Mesendoderm (in vitro differentiated cells): ENCODE data around the gene EZH1. TPM values are rescaled to one million over a fixed set of nuclear protein-coding genes. Genes with fewer than 3 reads are reported as not detected.
A peak's percentile ranks its signal among the peaks of the same experiment; 100 is the strongest.

ENCODE experiments used
- DNase-seq: peaks from one replicate; pipeline ENCODE4 v3.0.0; 2013
- H2AK5ac ChIP-seq: 2 replicates; pipeline ENCODE4 v1.6.1; 2013; ENCODE audit warnings: low read length, inconsistent platforms
- H2BK120ac ChIP-seq: 2 replicates; pipeline ENCODE4 v1.6.1; 2013; ENCODE audit warnings: low read depth, mild to moderate bottlenecking, low read length, moderate library complexity, mixed read lengths
- H2BK15ac ChIP-seq: replicated peaks from 2 replicates; pipeline ENCODE4 v1.6.1; 2013; ENCODE audit warnings: low read depth, mild to moderate bottlenecking, moderate library complexity
- H2BK5ac ChIP-seq: 2 replicates; pipeline ENCODE4 v1.6.1; 2013; ENCODE audit warnings: low read length, inconsistent platforms
- H3K18ac ChIP-seq: 2 replicates; pipeline ENCODE4 v1.6.1; 2013; ENCODE audit warnings: mild to moderate bottlenecking, low read length, mixed read lengths
- H3K23ac ChIP-seq: one replicate; pipeline ENCODE4 v1.6.1; 2013; ENCODE audit warnings: low read length
- H3K27ac ChIP-seq: 2 replicates; pipeline ENCODE4 v1.5.1; 2013; ENCODE audit warnings: low read depth, mild to moderate bottlenecking, inconsistent platforms, low read length, moderate library complexity
- H3K27me3 ChIP-seq: 2 replicates; pipeline ENCODE4 v1.6.1; 2013; ENCODE audit warnings: low read length, control low read depth, mild to moderate bottlenecking, inconsistent platforms; ENCODE audit not compliant: insufficient read depth, poor library complexity
- H3K36me3 ChIP-seq: 2 replicates; pipeline ENCODE4 v1.6.1; 2013; ENCODE audit warnings: low read length, inconsistent platforms; ENCODE audit not compliant: control insufficient read depth, insufficient read depth
- H3K4ac ChIP-seq: one replicate; pipeline ENCODE4 v1.6.1; 2013; ENCODE audit warnings: low read depth, mild to moderate bottlenecking, low read length, moderate library complexity
- H3K4me1 ChIP-seq: 2 replicates; pipeline ENCODE4 v1.6.1; 2013; ENCODE audit warnings: low read depth, low read length, inconsistent platforms; ENCODE audit not compliant: control insufficient read depth
- H3K4me2 ChIP-seq: 2 replicates; pipeline ENCODE4 v1.6.1; 2013; ENCODE audit warnings: low read length
- H3K4me3 ChIP-seq: 2 replicates; pipeline ENCODE4 v1.5.1; 2013; ENCODE audit warnings: mild to moderate bottlenecking, low read length
- H3K56ac ChIP-seq: one replicate; pipeline ENCODE4 v1.6.1; 2013; ENCODE audit warnings: low read length
- H3K79me1 ChIP-seq: 2 replicates; pipeline ENCODE4 v1.6.1; 2013; ENCODE audit warnings: low read length, inconsistent platforms
- H3K79me2 ChIP-seq: 2 replicates; pipeline ENCODE4 v1.6.1; 2013; ENCODE audit warnings: mild to moderate bottlenecking, low read length; ENCODE audit not compliant: control insufficient read depth, insufficient read depth
- H3K9ac ChIP-seq: 2 replicates; pipeline ENCODE4 v1.6.1; 2013; ENCODE audit warnings: low read length, inconsistent platforms
- H4K5ac ChIP-seq: one replicate; pipeline ENCODE4 v1.6.1; 2013; ENCODE audit warnings: low read length
- H4K8ac ChIP-seq: one replicate; pipeline ENCODE4 v1.6.1; 2013; ENCODE audit warnings: low read depth, mild to moderate bottlenecking, control low read depth, low read length, moderate library complexity
- WGBS: extraction: QIAGEN DNeasy Blood & Tissue Kit; methylation state at CpG from one replicate; pipeline ENCODE4 v1.1.7; 2013; ENCODE audit warnings: low lambda C conversion rate, missing lambda C conversion rate; ENCODE audit not compliant: insufficient coverage; ENCODE audit errors: extremely low coverage; 5-methylcytosine and 5-hydroxymethylcytosine counted together
- polyA plus RNA-seq, 2 experiments: library from polyadenylated mRNA; stranded (reverse); fragments of 200-250 nt; gene quantifications; one replicate each; pipeline ENCODE4 v1.2.3, GENCODE V29; 2013

EZH1 gene
- polyA plus RNA-seq (2013, experiment 1 of 2): 6.3 TPM
- polyA plus RNA-seq (2013, experiment 2 of 2): 6.4 TPM

- Histone ChIP-seq H3K27ac (peak within 1 kb of the TSS; percentile 67), H3K4me2 (peak within 1 kb of the TSS; percentile 70), H3K27me3 (no peaks in the 10 kb centered on the region), H3K18ac (peak within 1 kb of the TSS; percentile 60), H3K79me1 (no peaks in the 10 kb centered on the region), H4K8ac (no peak within 1 kb of the TSS), H3K4me1 (no peaks in the 10 kb centered on the region), H2BK15ac (no peak within 1 kb of the TSS), H3K23ac (no peak within 1 kb of the TSS), H3K79me2 (no peaks in the 10 kb centered on the region), H3K36me3 (no peaks in the 10 kb centered on the region), H4K5ac (no peak within 1 kb of the TSS), H2BK5ac (no peak within 1 kb of the TSS), H3K9ac (peak within 1 kb of the TSS; percentile 88), H2BK120ac (no peak within 1 kb of the TSS), H3K4ac (peak within 1 kb of the TSS; percentile 66), H3K4me3 (peak within 1 kb of the TSS; percentile 52), H2AK5ac (no peak within 1 kb of the TSS), H3K56ac (peak within 1 kb of the TSS; percentile 96)
- DNase-seq: peak; percentile 97
- WGBS: no CpG with 5 or more reads among the region's 50 CpGs
These were observed at the start of gene EZH1 for GRCh38 chr17:42744806-42745617. EZH1 (minus strand) TSS chr17:42745040; CDS start chr17:42728941, 16,099 bp downstream.

GRCh38 chr17:42792545-42792944, 47.7 kb upstream of the EZH1 start:
- Histone ChIP-seq H3K4me1 (peaks cover 1% of the 10 kb centered on the region), H4K8ac (no peak overlapping the region), H3K18ac (no peak overlapping the region), H3K79me2 (no peaks in the 10 kb centered on the region), H3K27ac (no peak overlapping the region), H3K27me3 (no peaks in the 10 kb centered on the region), H3K23ac (no peak overlapping the region), H3K4me3 (no peak overlapping the region), H2BK5ac (no peak overlapping the region), H3K9ac (no peak overlapping the region), H2AK5ac (no peak overlapping the region), H3K4me2 (no peak overlapping the region), H3K36me3 (no peaks in the 10 kb centered on the region), H2BK120ac (no peak overlapping the region), H2BK15ac (no peak overlapping the region), H3K56ac (no peak overlapping the region), H4K5ac (no peak overlapping the region), H3K4ac (no peak overlapping the region), H3K79me1 (peaks cover 2% of the 10 kb centered on the region)
- DNase-seq: no peak
- WGBS: no CpG with 5 or more reads among the region's 5 CpGs

GRCh38 chr17:42791948-42792347, 47.1 kb upstream of the EZH1 start:
- Histone ChIP-seq H3K4ac (no peak overlapping the region), H3K27me3 (no peaks in the 10 kb centered on the region), H3K79me1 (no peaks in the 10 kb centered on the region)

GRCh38 chr17:42787266-42787665, 42.4 kb upstream of the EZH1 start:
- Histone ChIP-seq H3K4ac (no peak overlapping the region), H3K9ac (no peak overlapping the region), H2BK5ac (no peak overlapping the region), H2BK120ac (no peak overlapping the region), H3K27me3 (no peaks in the 10 kb centered on the region), H3K79me1 (no peaks in the 10 kb centered on the region), H3K18ac (no peak overlapping the region), H3K4me2 (no peak overlapping the region), H3K4me3 (no peak overlapping the region), H3K27ac (no peak overlapping the region), H4K5ac (no peak overlapping the region), H3K56ac (no peak overlapping the region), H2BK15ac (no peak overlapping the region), H3K4me1 (no peaks in the 10 kb centered on the region), H3K23ac (no peak overlapping the region), H2AK5ac (no peak overlapping the region), H3K36me3 (no peaks in the 10 kb centered on the region), H4K8ac (no peak overlapping the region), H3K79me2 (no peaks in the 10 kb centered on the region)
- WGBS: no CpG with 5 or more reads among the region's 11 CpGs
- DNase-seq: no peak

More at GRCh38 chr17:42791948-42792347, 47.1 kb upstream of the EZH1 start:
- H3K9ac ChIP-seq: no peak overlapping the region
- H2AK5ac ChIP-seq: no peak overlapping the region
- H3K23ac ChIP-seq: no peak overlapping the region
- H3K4me1 ChIP-seq: no peaks in the 10 kb centered on the region
- no peak overlapping the region for H4K8ac ChIP-seq
- H3K27ac ChIP-seq: no peak overlapping the region
- no peak overlapping the region for H3K56ac ChIP-seq
- WGBS: no CpG with 5 or more reads among the region's 2 CpGs
- H3K4me3 ChIP-seq: no peak overlapping the region
- no peak overlapping the region for H3K4me2 ChIP-seq
- no peak overlapping the region for H2BK15ac ChIP-seq
- no peak overlapping the region for H2BK5ac ChIP-seq
- H3K36me3 ChIP-seq: no peaks in the 10 kb centered on the region
- H3K18ac ChIP-seq: no peak overlapping the region
- no peak overlapping the region for H2BK120ac ChIP-seq
- no peak overlapping the region for H4K5ac ChIP-seq
- DNase-seq: no peak
- H3K79me2 ChIP-seq: no peaks in the 10 kb centered on the region

- H2BK15ac ChIP-seq: no peak overlapping the region
- H3K4ac ChIP-seq: no peak overlapping the region
- H3K27me3 ChIP-seq: peaks cover 6% of the 10 kb centered on the region
- no peak overlapping the region for H3K23ac ChIP-seq
- H4K8ac ChIP-seq: no peak overlapping the region
- no CpG with 5 or more reads among the region's 52 CpGs for WGBS
- no peaks in the 10 kb centered on the region for H3K36me3 ChIP-seq
- H2AK5ac ChIP-seq: no peak overlapping the region
- H2BK5ac ChIP-seq: no peak overlapping the region
- no peaks in the 10 kb centered on the region for H3K79me1 ChIP-seq
- H4K5ac ChIP-seq: no peak overlapping the region
- H3K56ac ChIP-seq: no peak overlapping the region
- no peak overlapping the region for H3K4me2 ChIP-seq
- peaks cover 1% of the 10 kb centered on the region for H3K4me1 ChIP-seq
- H3K79me2 ChIP-seq: no peaks in the 10 kb centered on the region
- no peak overlapping the region for H3K18ac ChIP-seq
- H3K9ac ChIP-seq: no peak overlapping the region
- no peak for DNase-seq
- H3K27ac ChIP-seq: no peak overlapping the region
- no peak overlapping the region for H2BK120ac ChIP-seq
- H3K4me3 ChIP-seq: no peak overlapping the region
These were observed 40.2 kb upstream of the EZH1 start for GRCh38 chr17:42784811-42785592.
